Astrocyte of the hippocampus (primary cell): ENCODE results near the gene SNAI3.

ENCODE experiments used
- DNase-seq: peaks from one replicate; pipeline ENCODE4 v3.0.0; 2011; ENCODE audit warnings: low read depth, low spot score

Gene SNAI3

DNA sequence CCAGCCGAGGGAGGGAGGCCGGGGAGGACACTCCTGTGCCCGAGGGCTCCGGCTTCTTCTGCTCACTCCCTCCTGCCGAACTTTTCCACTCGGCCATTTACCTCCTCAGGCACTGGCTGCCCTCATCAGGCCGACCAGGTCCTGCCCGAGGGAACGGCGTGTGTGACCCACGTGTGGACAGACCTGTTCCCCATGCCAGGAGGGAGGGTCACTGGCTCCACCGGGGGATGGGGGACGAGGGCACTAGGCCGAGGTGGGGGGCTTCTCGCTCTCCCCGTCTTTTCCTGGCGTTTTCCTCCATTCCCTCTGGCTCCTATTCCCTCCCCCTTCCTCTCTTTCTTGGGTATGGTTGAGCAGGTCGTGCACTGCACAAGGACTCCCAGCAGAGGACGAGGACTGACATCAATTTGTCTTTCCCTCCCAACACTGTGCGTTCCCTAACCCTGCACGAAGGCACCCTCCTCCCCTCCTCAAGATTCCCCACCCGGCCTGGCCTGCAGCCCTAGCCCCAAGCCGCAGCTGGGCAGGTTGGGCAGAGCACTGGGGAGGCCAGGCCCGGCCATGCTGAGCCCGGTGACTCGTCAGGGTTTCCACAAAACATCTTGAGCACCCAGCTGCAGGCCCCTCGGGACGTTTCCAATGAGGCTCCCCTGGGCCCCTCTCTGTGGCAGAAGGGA, 51.2 kb downstream of the SNAI3 start:
- DNase-seq, result no peak

DNA sequence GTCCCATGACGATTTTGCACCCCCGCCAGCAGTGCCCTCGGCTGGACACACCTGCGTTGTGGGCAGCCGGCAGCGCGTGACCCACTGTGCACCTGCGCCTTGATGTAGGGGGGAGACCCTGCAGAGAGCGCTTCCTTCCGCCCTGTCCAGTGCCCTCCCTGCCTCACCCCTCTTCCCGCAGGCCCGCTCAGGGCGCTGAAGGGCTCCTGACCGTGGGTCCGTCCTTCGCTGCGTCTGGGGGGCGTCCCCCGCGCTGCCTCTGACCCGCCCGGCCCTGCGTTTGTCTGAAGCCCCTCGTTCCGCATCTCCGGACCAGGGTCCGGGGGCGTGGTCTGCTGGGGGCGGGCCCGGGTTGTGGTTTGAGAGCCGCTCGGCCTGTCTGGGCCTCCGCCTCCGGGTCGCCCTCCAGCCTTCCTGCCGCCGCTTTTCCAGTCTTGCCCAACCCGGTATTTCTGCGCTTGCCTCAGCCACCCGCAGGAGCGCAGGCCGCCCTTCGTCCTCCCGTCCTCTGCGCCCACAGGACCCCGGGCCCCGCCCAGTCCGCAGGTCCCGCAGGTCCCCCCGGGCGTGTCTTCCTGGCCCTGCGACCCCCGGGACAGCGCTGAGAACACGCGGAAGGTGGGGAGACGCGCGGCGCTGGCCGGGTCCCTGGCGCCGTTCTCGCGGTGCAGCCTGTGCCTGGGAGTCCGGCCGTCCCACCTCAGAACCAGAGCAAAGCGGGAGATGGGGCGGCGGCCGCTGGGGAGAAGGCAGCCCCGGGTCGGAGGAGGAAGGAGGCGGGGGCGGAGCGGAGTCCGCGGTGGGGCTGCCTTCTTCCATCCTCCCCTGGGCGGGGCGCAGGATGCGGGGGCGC, 51.9 kb downstream of the SNAI3 start:
- DNase-seq, result peak; percentile 48

DNA sequence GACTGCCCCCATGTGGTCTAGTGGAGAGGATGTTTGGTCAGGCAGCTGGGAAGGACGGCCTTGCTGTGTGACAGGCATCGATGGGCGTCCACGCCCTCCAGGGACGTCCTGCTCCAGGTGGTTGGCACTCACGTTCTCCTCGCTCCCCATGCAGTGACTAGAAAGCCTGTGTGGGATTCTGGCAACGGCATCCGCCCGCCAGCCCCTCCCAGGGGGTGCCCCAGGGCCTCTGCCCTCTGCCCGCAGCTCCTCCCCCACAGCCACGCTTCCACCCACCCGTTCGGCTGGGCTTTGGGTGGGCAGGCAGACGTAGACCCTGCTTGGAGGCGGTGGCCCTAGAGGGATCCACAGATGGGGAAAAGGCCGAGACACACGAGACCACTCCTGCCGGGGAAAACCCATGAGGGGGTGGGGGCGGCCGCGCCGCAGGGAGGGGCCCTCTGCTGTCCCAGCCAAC, 52.6 kb downstream of the SNAI3 start:
- no peak for DNase-seq

DNA sequence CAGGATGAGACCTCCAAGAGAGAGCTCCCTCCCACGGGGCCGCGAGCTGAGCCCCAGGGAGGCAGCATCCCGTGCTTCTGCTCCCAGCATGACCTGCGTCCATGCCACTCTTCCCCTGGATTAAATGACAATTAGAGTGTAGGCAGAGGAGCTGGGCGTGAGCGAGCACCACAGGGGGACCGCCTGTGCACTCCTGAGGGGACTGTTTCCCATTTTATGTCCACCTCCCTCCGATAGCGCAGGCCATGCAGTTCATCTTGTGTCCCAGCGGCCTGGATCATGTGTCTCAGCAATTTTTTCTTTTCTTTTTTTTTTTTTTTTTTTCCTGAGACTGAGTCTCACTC, 53.7 kb downstream of the SNAI3 start:
- DNase-seq, result no peak

DNA sequence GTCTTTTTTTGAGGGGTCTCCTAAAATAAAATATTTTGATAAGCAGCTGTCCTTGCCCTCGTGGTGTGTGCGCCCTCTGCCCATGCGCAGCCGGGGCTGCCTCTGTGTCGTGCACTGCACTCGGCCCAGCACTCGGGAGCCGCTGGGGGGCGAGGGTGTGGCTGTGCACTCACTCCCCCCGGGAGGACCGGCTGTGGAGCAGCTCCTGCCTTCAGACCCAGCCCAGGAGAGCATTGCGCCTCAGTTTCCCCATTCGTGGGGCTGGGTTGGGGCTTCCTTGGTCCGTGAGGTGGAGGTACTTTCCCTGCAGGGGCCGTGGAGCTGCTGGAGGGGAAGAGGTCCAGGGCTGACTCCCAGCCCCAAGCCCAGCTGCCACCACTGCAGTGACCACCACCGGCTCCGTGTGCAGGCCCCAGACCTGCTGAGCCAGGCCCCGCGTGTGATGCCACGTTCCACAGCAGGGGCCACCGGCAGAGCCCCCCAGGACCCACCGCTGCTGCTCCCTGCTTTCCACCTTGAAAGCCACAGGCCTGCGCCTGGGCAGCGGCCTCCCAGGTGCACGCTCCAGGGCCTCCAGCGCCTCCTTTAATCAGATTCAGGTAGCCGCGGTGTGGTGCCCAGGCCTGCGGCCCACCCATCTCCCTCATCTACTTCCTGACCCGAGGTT, 54.3 kb downstream of the SNAI3 start:
- DNase-seq, result no peak

DNA sequence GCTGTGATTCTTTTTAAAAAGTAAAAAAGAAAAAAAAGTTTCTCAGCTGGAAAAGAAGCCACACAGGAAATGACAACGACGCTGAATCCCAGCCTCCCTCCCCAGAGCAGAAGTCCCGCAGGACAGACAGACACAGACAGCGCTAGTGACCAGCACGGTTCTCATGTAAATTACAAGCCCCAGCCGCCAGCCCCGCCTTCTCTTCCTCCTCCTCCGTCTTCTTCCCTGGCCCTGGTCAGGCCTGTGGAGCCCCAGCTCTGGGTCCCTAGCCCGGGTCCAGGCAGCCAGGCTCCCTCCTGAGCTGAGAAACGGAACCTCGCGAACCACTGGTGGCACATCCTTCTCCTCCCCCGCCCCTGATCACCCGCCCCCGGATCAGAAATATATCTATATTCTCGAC, 54.9 kb downstream of the SNAI3 start:
- no peak for DNase-seq

DNA sequence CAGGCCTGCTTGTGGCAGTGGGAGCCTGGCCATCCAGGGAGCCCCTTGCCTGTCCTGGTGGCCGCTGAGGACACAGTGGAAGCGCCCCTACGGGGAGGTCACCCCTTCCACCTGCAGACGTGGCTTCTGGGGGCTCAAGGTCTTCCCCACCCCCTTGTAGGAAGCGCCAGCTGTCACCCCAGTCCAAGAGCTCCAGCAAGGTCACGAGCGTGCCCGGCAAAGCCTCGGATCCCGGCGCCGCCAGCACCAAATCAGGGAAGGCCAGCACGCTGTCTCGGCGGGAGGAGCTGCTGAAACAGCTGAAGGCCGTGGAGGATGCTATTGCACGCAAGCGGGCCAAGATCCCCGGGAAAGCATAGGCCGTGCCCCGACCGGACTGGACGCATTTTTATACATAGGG, 55.4 kb downstream of the SNAI3 start:
- no peak for DNase-seq

DNA sequence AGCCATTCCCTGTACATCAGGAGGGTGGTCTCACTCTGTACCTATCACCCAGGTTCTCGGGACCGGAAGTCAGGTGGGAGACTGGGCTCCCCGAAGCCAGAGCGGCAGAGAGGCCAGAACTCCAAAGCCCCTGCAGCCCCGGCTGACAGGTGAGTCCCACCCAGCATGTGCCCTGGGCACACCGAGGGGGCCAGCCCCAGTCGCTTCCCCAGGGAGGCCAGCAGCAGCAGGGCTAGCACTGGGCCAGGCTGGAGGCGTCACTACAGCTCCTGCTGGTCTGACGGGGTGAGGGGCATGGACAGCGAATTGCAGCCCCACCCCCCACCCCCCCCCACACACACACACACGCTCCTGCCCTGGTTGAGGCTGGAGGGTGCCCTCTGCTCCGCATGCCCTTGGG, 55.9 kb downstream of the SNAI3 start:
- no peak for DNase-seq

DNA sequence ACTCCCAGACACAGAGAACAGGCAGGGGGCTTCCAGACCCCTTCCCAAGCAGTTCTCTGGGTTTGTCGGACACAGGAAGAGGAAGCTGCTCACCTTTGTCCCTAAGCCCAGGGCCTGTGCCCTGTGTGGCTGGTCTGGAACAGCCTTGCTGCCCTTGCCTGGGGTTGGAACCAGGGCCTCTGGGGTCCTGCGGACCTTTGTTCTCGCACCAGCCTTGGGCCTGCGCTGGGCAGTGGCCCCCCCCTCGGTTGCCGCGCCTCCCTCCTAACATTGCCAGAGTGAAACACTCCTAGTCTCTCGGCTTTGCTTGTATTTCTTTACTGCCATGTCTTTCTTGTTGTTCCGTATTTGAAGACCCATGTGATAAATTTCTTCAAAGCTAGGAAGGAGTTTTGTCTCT, 56.5 kb downstream of the SNAI3 start:
- no peak for DNase-seq

DNA sequence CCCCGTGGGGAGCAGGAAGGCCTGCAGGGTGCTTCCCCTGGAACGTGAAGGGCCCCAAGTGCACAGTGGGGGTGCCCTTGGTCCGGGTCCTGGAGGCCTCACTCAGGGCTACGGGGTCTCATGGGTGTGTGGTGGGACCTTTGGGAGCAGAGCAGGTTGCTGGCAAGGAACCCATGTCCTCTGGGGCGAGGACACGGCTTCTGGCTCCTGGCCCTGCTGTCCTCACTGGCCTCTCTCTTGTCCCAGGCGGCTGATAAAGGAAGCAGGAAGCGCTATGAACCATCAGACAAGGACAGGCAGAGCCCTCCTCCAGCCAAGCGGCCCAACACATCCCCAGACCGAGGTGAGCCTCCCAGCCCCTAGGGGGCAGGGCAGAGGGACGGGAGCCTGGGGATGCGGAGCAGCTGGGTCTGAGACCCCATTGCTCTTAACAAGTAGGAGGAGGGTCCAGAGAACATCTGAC, 57.8 kb downstream of the SNAI3 start:
- no peak for DNase-seq
